PC-3 (cell line): ENCODE data around the gene GLUD2. TPM values are rescaled to one million over a fixed set of nuclear protein-coding genes. Genes with fewer than 3 reads are reported as not detected.

ENCODE experiments used
- total RNA-seq: library from RNA; depleted of rRNA; stranded (reverse); fragments of >200 nt; gene quantifications from 2 replicates; pipeline ENCODE4 v1.2.3, GENCODE V29; 2014; rRNA removed

Gene GLUD2
- total RNA-seq, 1 experiment from 2014 or later, result 0.40 TPM

Other genes starting within 250 kb of the GLUD2 start
- gene CT47B1, start 171.7 kb upstream of the GLUD2 start, total RNA-seq, result not detected in 2 replicates
- not detected in 2 replicates for gene CT47A11, start 110.5 kb upstream of the GLUD2 start, total RNA-seq
- not detected in 2 replicates for gene CT47A10, start 105.6 kb upstream of the GLUD2 start, total RNA-seq
- not detected in 2 replicates for gene CT47A9, start 100.7 kb upstream of the GLUD2 start, total RNA-seq
- gene CT47A8, start 95.9 kb upstream of the GLUD2 start, total RNA-seq, result not detected in 2 replicates
- not detected in 2 replicates for gene CT47A7, start 91.0 kb upstream of the GLUD2 start, total RNA-seq
- gene CT47A6, start 86.1 kb upstream of the GLUD2 start, total RNA-seq, result not detected in 2 replicates
- not detected in 2 replicates for gene CT47A5, start 81.3 kb upstream of the GLUD2 start, total RNA-seq
- not detected in 2 replicates for gene CT47A4, start 76.4 kb upstream of the GLUD2 start, total RNA-seq
- gene CT47A3, start 71.5 kb upstream of the GLUD2 start, total RNA-seq, result not detected in 2 replicates
- gene CT47A2, start 66.7 kb upstream of the GLUD2 start, total RNA-seq, result not detected in 2 replicates
- not detected in 2 replicates for gene CT47A1, start 61.9 kb upstream of the GLUD2 start, total RNA-seq